A549 (cell line): ENCODE measurements around the gene DDX20. TPM values are rescaled to one million over a fixed set of nuclear protein-coding genes. Genes with fewer than 3 reads are reported as not detected.

Experiments
- ATAC-seq, 2 experiments: fragments of 200-7000 bp in 1 of 2; fragments of >200 bp in 1 of 2; cut with Nextera tagmentation in 1 of 2; cut with Tn5 transposase in 1 of 2; 3 replicates each; pipeline versions ENCODE4 v1.8.0 to v1.9.1; 2018 to 2020; ENCODE audit warnings: mild to moderate bottlenecking in 1 of 2, moderate library complexity in 1 of 2
- CTCF ChIA-PET: fragments of 300-600 bp; sonication (Branson Sonifier 250); formaldehyde crosslinking; extraction: SDS; loops from one replicate; lab custom pipeline; 2021; ENCODE audit warnings: antibody characterized with exemption, inconsistent platforms; lab: Yijun Ruan, JAX
- POLR2A ChIA-PET: fragments of 350-600 bp; formaldehyde crosslinking; extraction: SDS; loops from one replicate; lab custom pipeline; 2021; ENCODE audit warnings: antibody characterized with exemption, inconsistent platforms; lab: Yijun Ruan, JAX
- DNase-seq, 2 experiments: peaks; one replicate each; pipeline versions ENCODE4 v3.0.0 to v3.0.0-alpha.2; 2011 to 2016; ENCODE audit warnings: low read depth in 1 of 2, low spot score in 1 of 2
- FAIRE-seq: peaks from 2 replicates; lab custom pipeline; 2011; peaks lifted over from hg19 to GRCh38; lab: Jason Lieb, UNC
- H3K27ac ChIP-seq, 2 experiments: fragments of >200 bp; sonication (Bioruptor Twin); formaldehyde crosslinking; 3 replicates each; pipeline ENCODE4 v1.5.1; 2016 to 2017
- H3K4me1 ChIP-seq: fragments of >200 bp; sonication (Bioruptor Twin); formaldehyde crosslinking; 3 replicates; pipeline ENCODE4 v1.6.1; 2016
- H3K4me2 ChIP-seq: fragments of >200 bp; sonication (Bioruptor Twin); formaldehyde crosslinking; 3 replicates; pipeline ENCODE4 v1.6.1; 2016
- H3K4me3 ChIP-seq: fragments of >200 bp; sonication (Bioruptor Twin); formaldehyde crosslinking; 3 replicates; pipeline ENCODE4 v1.5.1; 2016
- H3K9me3 ChIP-seq: fragments of >200 bp; sonication (Bioruptor Twin); formaldehyde crosslinking; 3 replicates; pipeline ENCODE4 v1.6.1; 2016
- CBX2 ChIP-seq: fragments of 200-600 bp; sonication (generic); IDR thresholded peaks from 2 replicates; pipeline ENCODE4 v1.6.1; 2016; ENCODE audit warnings: low read depth, mild to moderate bottlenecking, borderline replicate concordance
- CBX8 ChIP-seq: fragments of 200-600 bp; sonication (generic); IDR thresholded peaks from 2 replicates; pipeline ENCODE4 v1.6.1; 2016
- CHD4 ChIP-seq: fragments of 200-600 bp; sonication (generic); IDR thresholded peaks from 2 replicates; pipeline ENCODE4 v1.6.1; 2016; ENCODE audit warnings: antibody characterized with exemption, mild to moderate bottlenecking, borderline replicate concordance
- EHF ChIP-seq: fragments of 250-450 bp; sonication (Bioruptor Pico); IDR thresholded peaks from 2 replicates; pipeline ENCODE4 v1.5.0; 2020; ENCODE audit warnings: mild to moderate bottlenecking
- ESRRA ChIP-seq: fragments of 150-350 bp; IDR thresholded peaks from 2 replicates; pipeline ENCODE4 v1.6.1; 2014; ENCODE audit warnings: mild to moderate bottlenecking, low read length, borderline replicate concordance
- FOSL2 ChIP-seq, 2 experiments: fragments of 450-650 bp in 1 of 2; fragments of >200 bp in 1 of 2; sonication (Bioruptor Twin) in 1 of 2; formaldehyde crosslinking; IDR thresholded peaks; 2 replicates each; pipeline versions ENCODE4 v1.5.0 to v1.6.1; 2016 to 2020; ENCODE audit warnings: mild to moderate bottlenecking in 1 of 2, moderate library complexity in 1 of 2
- FOXS1 ChIP-seq: fragments of 250-450 bp; sonication (Bioruptor Pico); IDR thresholded peaks from 2 replicates; pipeline ENCODE4 v1.5.0; 2020; ENCODE audit warnings: mild to moderate bottlenecking, moderate library complexity
- HOXB13 ChIP-seq: fragments of 250-450 bp; sonication (Bioruptor Pico); IDR thresholded peaks from 2 replicates; pipeline ENCODE4 v1.5.0; 2020; ENCODE audit warnings: low read depth, mild to moderate bottlenecking, moderate library complexity
- HOXB5 ChIP-seq: fragments of 250-450 bp; sonication (Bioruptor Pico); IDR thresholded peaks from 2 replicates; pipeline ENCODE4 v1.5.0; 2020; ENCODE audit warnings: mild to moderate bottlenecking, moderate library complexity
- KDM5A ChIP-seq: fragments of 200-600 bp; sonication (generic); IDR thresholded peaks from 2 replicates; pipeline ENCODE4 v1.6.1; 2016; ENCODE audit warnings: antibody characterized with exemption, mild to moderate bottlenecking
- MYC ChIP-seq: IDR thresholded peaks from 2 replicates; pipeline ENCODE4 v1.6.1; 2012; ENCODE audit warnings: mild to moderate bottlenecking, inconsistent platforms, low read length, improper control_type of control experiment, borderline replicate concordance
- NFE2L2 ChIP-seq: fragments of 150-350 bp; conservative IDR thresholded peaks from 2 replicates; pipeline ENCODE4 v1.6.1; 2014; ENCODE audit warnings: low read length
- NPAS2 ChIP-seq: fragments of 250-450 bp; sonication (Bioruptor Pico); IDR thresholded peaks from 2 replicates; pipeline ENCODE4 v1.8.0; 2022; ENCODE audit warnings: mild to moderate bottlenecking, moderate library complexity, borderline replicate concordance
- POLR2A ChIP-seq: IDR thresholded peaks from 2 replicates; pipeline ENCODE4 v1.6.1; 2012; ENCODE audit warnings: mild to moderate bottlenecking, low read length
- POLR2AphosphoS2 ChIP-seq: conservative IDR thresholded peaks from 2 replicates; pipeline ENCODE4 v1.6.1; 2012; ENCODE audit warnings: low read length, improper control_type of control experiment, inconsistent platforms
- RAD21 ChIP-seq, 2 experiments: fragments of >200 bp in 1 of 2; sonication (Bioruptor Twin) in 1 of 2; formaldehyde crosslinking in 1 of 2; IDR thresholded peaks in 1 of 2; conservative IDR thresholded peaks in 1 of 2; 2 replicates in 1 of 2; 3 replicates in 1 of 2; pipeline ENCODE4 v1.6.1; 2012 to 2018; ENCODE audit warnings: inconsistent platforms in 1 of 2
- RFX5 ChIP-seq: fragments of 450-650 bp; IDR thresholded peaks from 2 replicates; pipeline ENCODE4 v1.7.1; 2014; ENCODE audit warnings: antibody characterized with exemption, mild to moderate bottlenecking, moderate library complexity
- SMC3 ChIP-seq: fragments of >200 bp; sonication (Bioruptor Twin); formaldehyde crosslinking; IDR thresholded peaks from 3 replicates; pipeline ENCODE4 v1.6.1; 2018; ENCODE audit warnings: inconsistent platforms
- SREBF2 ChIP-seq: fragments of 450-650 bp; IDR thresholded peaks from 2 replicates; pipeline ENCODE4 v1.6.1; 2014; ENCODE audit warnings: mild to moderate bottlenecking, moderate library complexity
- ZC3H11A ChIP-seq: fragments of 450-650 bp; IDR thresholded peaks from 2 replicates; pipeline ENCODE4 v1.6.1; 2014; ENCODE audit warnings: antibody characterized with exemption, mild to moderate bottlenecking
- WGBS: methylation state at CpG from one replicate; pipeline ENCODE4 v1.1.6; 2017; ENCODE audit errors: missing lambda C conversion rate; 5-methylcytosine and 5-hydroxymethylcytosine counted together
- polyA plus RNA-seq, 4 experiments: library from polyadenylated mRNA; depleted of rRNA in 3 of 4; stranded (reverse); fragments of >200 nt; fragmentation: RNase III in 1 of 4; extraction: RNeasy Plus Mini Kit Qiagen cat#74134 plus additional on column Dnase treatment in 1 of 4; gene quantifications; 2 replicates in 3 of 4; 3 replicates in 1 of 4; pipeline ENCODE4 v1.2.3, GENCODE V29; 2011 to 2017
- TF ChIP-seq, protein P1 (sequence below): fragments of 150-350 bp; IDR thresholded peaks from 2 replicates; pipeline ENCODE4 v1.6.1; 2014; ENCODE audit warnings: low read depth, mild to moderate bottlenecking, low read length
- TF ChIP-seq, protein P2 (sequence below): fragments of >200 bp; sonication (Bioruptor Twin); formaldehyde crosslinking; IDR thresholded peaks from 3 replicates; pipeline ENCODE4 v1.5.1; 2016
- TF ChIP-seq, protein P3 (sequence below): IDR thresholded peaks from 2 replicates; pipeline ENCODE4 v1.6.1; 2012
- TF ChIP-seq, protein P4 (sequence below): fragments of 250-450 bp; sonication (Bioruptor Pico); IDR thresholded peaks from 2 replicates; pipeline ENCODE4 v1.5.0; 2021; ENCODE audit warnings: mild to moderate bottlenecking, moderate library complexity, borderline replicate concordance

DDX20 gene
- polyA plus RNA-seq, 2 of the 4 experiments (the other 2 are of a cell fraction), result 8.4 to 13.5 TPM

DNA sequence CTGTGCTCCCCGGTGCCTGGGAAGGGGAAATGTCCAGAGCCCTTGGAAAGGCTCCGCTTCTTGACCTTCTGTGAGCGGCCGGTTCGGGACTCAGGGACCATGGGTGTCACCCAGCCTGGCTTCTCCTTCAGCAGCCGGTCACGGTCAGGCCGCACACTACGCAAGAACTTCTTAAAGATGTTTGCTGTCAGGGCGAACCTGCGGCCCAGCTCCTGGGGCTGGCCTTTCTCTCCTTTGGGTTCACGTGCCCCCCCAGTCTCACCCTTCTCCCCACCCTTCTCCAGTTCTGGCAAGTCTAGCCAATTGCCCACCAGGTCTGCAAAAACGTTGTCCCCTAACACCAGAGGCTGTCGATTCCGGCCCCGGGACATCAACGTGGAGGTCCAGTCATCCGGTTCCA, 28.6 kb upstream of the DDX20 start:
- Histone ChIP-seq H3K9me3 (no peaks in the 10 kb centered on the region), H3K4me1 (no peaks in the 10 kb centered on the region; the same call in 2 of the 3 replicates), H3K4me2 (no peak overlapping the region)
- DNase-seq (no peak), FAIRE-seq (no peak)
- POLR2A ChIA-PET, result interaction anchor here (1.1 kb wide), 1 partner anchor 11 kb away, joined by 3 read pairs; no protein-coding TSS in a partner anchor
- TF ChIP-seq SREBF2, result no peak
- TF ChIP-seq MYC, result no peak
- no peak for TF ChIP-seq EHF (CRISPR knock-in tag)
- no peak for TF ChIP-seq KDM5A
- TF ChIP-seq CHD4, result no peak
- TF ChIP-seq, all 56 proteins: peak for 0
- 90% methylated on average over 15 of the region's 18 CpGs for WGBS
- H3K4me3 ChIP-seq, result no peak overlapping the region
- no peak overlapping the region for H3K27ac ChIP-seq
- ATAC-seq, result no peak
- CTCF ChIA-PET, result interaction anchor here (0.7 to 1.6 kb wide), 3 partner anchors 12 to 16 kb away, joined by 3 to 4 read pairs (median 3); partner anchors contain the start of gene INKA2

DNA sequence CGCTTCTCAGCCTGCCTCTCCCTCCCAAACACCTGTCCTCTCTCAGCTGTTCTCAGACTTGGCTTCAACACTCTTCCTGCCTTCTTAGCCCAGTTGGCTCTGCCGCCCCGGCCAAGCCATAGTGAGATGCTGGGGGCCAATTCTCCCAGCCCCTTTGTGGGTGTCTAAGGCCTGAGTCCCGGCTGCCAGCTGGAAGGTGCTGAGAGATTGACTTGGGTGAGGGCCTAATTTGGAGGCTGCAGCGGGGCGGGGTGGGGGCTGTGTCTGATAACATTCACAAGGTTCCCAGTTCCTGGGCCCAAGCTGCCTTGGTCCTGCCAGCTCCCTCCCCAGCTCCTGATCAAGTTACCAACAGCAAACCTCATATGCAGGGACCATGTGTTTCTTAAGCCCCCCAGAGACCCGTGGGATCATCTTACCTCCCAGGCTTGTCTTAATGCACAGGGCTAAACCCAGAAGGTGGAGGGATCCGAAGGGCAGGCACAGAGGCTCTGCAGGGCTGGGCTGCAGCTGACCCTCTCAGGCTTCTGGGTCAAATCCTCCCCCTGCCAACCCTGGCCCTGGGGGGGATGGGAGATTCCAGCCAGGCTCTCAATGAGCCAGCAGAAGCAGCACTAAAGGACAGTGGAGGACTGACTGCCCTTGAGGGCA, 26.3 kb upstream of the DDX20 start:
- POLR2A ChIA-PET, result no interaction called here
- TF ChIP-seq POLR2A (no peak), HOXB5 (no peak), SMC3 (no peak), NFE2L2 (no peak), ZC3H11A (no peak), CBX2 (no peak), FOXS1 (CRISPR knock-in tag) (no peak), POLR2AphosphoS2 (no peak), RAD21 (conservative IDR thresholded peaks at IDR 0.05 in 1 of 2, IDR thresholded peaks at IDR 0.05 in 1 of 2) (no peak), CBX8 (no peak), FOSL2 (IDR thresholded peaks at IDR 0.05) (no peak), FOSL2 (CRISPR knock-in tag; IDR thresholded peaks at IDR 0.05) (no peak), NPAS2 (CRISPR knock-in tag) (no peak), HOXB13 (CRISPR knock-in tag) (no peak), ESRRA (no peak), SREBF2 (no peak), RFX5 (no peak)
- TF ChIP-seq, protein P1, sequence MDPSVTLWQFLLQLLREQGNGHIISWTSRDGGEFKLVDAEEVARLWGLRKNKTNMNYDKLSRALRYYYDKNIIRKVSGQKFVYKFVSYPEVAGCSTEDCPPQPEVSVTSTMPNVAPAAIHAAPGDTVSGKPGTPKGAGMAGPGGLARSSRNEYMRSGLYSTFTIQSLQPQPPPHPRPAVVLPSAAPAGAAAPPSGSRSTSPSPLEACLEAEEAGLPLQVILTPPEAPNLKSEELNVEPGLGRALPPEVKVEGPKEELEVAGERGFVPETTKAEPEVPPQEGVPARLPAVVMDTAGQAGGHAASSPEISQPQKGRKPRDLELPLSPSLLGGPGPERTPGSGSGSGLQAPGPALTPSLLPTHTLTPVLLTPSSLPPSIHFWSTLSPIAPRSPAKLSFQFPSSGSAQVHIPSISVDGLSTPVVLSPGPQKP, result no peak
- TF ChIP-seq, protein P2, sequence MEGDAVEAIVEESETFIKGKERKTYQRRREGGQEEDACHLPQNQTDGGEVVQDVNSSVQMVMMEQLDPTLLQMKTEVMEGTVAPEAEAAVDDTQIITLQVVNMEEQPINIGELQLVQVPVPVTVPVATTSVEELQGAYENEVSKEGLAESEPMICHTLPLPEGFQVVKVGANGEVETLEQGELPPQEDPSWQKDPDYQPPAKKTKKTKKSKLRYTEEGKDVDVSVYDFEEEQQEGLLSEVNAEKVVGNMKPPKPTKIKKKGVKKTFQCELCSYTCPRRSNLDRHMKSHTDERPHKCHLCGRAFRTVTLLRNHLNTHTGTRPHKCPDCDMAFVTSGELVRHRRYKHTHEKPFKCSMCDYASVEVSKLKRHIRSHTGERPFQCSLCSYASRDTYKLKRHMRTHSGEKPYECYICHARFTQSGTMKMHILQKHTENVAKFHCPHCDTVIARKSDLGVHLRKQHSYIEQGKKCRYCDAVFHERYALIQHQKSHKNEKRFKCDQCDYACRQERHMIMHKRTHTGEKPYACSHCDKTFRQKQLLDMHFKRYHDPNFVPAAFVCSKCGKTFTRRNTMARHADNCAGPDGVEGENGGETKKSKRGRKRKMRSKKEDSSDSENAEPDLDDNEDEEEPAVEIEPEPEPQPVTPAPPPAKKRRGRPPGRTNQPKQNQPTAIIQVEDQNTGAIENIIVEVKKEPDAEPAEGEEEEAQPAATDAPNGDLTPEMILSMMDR, result no peak
- TF ChIP-seq, protein P3, sequence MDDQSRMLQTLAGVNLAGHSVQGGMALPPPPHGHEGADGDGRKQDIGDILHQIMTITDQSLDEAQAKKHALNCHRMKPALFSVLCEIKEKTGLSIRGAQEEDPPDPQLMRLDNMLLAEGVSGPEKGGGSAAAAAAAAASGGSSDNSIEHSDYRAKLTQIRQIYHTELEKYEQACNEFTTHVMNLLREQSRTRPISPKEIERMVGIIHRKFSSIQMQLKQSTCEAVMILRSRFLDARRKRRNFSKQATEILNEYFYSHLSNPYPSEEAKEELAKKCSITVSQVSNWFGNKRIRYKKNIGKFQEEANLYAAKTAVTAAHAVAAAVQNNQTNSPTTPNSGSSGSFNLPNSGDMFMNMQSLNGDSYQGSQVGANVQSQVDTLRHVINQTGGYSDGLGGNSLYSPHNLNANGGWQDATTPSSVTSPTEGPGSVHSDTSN, result no peak
- TF ChIP-seq, protein P4, sequence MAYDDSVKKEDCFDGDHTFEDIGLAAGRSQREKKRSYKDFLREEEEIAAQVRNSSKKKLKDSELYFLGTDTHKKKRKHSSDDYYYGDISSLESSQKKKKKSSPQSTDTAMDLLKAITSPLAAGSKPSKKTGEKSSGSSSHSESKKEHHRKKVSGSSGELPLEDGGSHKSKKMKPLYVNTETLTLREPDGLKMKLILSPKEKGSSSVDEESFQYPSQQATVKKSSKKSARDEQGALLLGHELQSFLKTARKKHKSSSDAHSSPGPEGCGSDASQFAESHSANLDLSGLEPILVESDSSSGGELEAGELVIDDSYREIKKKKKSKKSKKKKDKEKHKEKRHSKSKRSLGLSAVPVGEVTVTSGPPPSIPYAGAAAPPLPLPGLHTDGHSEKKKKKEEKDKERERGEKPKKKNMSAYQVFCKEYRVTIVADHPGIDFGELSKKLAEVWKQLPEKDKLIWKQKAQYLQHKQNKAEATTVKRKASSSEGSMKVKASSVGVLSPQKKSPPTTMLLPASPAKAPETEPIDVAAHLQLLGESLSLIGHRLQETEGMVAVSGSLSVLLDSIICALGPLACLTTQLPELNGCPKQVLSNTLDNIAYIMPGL (CRISPR knock-in tag), result no peak
- TF ChIP-seq, all 56 proteins: peak for 0
- Histone ChIP-seq H3K4me2 (no peak overlapping the region), H3K4me1 (0 out of 3 replicates have a peak, but pooled peaks cover 3% of the 10 kb centered on the region), H3K27ac (no peak overlapping the region), H3K4me3 (no peak overlapping the region), H3K9me3 (no peaks in the 10 kb centered on the region)
- CTCF ChIA-PET, result interaction anchor here (1.1 to 2.5 kb wide), 4 partner anchors 14 to 40 kb away, joined by 3 to 8 read pairs (median 5); no protein-coding TSS in a partner anchor
- no peak for DNase-seq
- no peak for FAIRE-seq
- no peak for ATAC-seq
- 48% methylated on average over 4 of the region's 8 CpGs for WGBS
